ENCODE results near the gene MELTF.

Gene MELTF

GRCh38 chr3:196998966-196999760 is 30.5 kb downstream of the MELTF start:
- DNase-seq = no peak
- in situ Hi-C loops (cut with MboI; ENCODE audit: low pct_unique_long_range_greater_than_20kb, low sequenced_read_pairs) = loop anchor here (25.0 kb wide), 2 partner anchors 188 to 513 kb away; no protein-coding TSS in a partner anchor

DNA sequence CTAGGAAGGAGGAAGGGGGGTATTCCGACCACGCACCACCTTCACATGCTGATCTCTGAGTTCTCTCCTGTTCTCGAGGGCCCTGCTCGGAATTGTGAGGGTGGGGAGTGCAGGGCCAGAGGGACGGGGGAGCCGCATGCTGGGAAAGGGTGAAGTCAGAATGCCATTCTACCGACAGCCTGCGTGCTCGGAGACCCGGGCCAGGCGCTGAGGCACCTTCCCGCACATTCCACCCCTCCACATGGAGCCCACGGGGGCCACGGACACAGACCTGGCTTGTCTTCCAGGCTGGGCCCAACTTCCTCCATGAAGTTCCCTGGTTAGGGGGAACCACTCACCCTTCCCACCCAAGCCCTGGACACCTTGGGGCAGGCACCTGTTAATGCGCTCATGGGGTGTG is 32.3 kb downstream of the MELTF start:
- DNase-seq = no peak
- in situ Hi-C loops (cut with MboI; ENCODE audit: low pct_unique_long_range_greater_than_20kb, low sequenced_read_pairs) = loop anchor here (25.0 kb wide), 2 partner anchors 190 to 515 kb away; no protein-coding TSS in a partner anchor

DNA sequence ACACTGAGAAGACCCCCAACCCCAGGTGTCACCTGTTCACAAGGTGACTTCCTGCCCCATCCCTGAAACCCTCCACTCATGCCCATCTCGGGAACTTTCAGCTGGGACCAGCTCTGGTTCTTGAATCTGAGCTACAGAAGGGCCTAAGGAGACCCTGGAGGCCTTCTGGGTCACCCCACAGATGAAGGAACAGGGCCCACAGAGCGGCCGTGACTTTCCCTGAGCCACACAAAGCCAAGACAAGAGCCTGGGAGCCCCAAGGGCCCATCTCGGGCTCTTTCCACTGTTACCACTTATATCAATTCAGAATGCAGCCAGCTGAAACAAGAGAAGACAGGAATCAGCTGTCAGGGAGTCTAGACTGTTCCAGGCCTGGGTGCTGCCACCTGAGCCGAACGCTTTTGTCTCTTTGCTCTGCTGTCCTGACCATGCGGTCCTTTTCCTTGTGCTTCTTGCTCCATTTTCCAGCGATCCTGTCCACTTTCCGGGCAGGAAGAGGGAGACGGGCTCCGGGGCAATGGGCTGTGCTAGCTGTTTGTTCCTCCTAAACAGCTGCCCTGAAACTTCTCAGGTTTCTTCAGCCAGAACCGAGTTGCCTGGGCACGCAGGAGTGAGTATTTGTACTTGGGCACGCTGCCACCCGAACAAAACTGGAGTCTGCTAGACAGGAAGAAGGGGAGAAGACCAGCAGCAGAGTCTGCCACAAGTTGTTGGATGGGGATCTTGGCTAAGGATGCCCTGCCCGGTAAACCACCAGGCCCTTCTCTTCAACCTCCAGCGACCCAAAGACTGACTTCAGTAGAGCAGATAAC is 33.0 kb downstream of the MELTF start:
- in situ Hi-C loops (cut with MboI; ENCODE audit: low pct_unique_long_range_greater_than_20kb, low sequenced_read_pairs) = loop anchor here (25.0 kb wide), 2 partner anchors 191 to 516 kb away; no protein-coding TSS in a partner anchor
- no peak for DNase-seq

GRCh38 chr3:196995646-196996355 is 33.8 kb downstream of the MELTF start:
- DNase-seq = no peak
- in situ Hi-C loops (cut with MboI; ENCODE audit: low pct_unique_long_range_greater_than_20kb, low sequenced_read_pairs) = loop anchor here (25.0 kb wide), 2 partner anchors 192 to 516 kb away; no protein-coding TSS in a partner anchor

- no peak for DNase-seq
- in situ Hi-C loops (cut with MboI; ENCODE audit: low pct_unique_long_range_greater_than_20kb, low sequenced_read_pairs) = loop anchor here (25.0 kb wide), 2 partner anchors 192 to 517 kb away; no protein-coding TSS in a partner anchor
Measured at GRCh38 chr3:196995027-196995426, 34.6 kb downstream of the MELTF start.

GRCh38 chr3:196994056-196994455 is 35.6 kb downstream of the MELTF start:
- in situ Hi-C loops (cut with MboI; ENCODE audit: low pct_unique_long_range_greater_than_20kb, low sequenced_read_pairs) = loop anchor here (25.0 kb wide), 2 partner anchors 193 to 518 kb away; no protein-coding TSS in a partner anchor
- DNase-seq = no peak

- in situ Hi-C loops (cut with MboI; ENCODE audit: low pct_unique_long_range_greater_than_20kb, low sequenced_read_pairs) = loop anchor here (25.0 kb wide), 2 partner anchors 195 to 520 kb away; no protein-coding TSS in a partner anchor
- DNase-seq = no peak
Measured at GRCh38 chr3:196992461-196993065, 37.1 kb downstream of the MELTF start.

DNA sequence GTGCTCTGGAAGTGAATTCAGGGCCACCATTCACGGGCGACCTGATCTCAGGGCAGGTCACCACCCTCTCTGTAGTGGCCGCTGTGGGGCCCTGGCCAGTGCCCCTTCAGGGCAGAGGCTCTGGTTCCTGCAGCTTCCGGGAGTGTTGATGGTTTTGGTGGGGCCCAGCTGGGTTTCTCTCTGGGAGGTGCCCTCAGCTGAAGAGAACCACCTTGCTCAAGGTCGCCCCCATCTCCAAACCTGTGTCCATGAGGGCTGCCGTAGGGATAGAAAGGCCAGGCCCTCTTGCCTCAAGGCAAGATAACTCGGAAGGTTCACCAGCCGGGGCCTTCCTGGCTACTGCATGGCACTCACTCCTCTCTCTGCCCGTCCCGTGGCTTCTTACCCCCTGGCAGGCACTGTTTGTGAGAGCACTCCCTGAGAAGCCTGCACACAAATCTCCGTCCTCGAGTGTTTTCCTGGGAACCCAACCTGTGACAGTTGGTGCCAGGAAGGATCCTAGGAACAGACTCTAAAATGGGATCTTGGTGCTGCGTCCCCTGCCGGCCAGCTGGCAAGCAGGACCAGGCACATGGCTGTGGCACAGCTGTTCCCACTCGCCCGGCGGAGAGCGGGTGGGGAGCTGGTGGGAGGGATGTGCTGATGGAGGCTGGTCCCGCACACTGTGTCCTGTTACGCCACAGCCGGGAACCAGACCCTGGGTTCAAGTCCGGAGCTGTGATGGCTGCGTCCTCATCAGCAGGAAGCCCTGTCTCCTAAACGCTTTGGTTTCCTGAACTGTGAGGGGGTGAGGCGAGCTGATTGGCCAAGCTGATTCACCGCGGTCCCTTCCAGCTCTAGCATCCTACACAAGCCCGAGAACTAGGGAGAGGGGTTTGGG is 37.8 kb downstream of the MELTF start:
- in situ Hi-C loops (cut with MboI; ENCODE audit: low pct_unique_long_range_greater_than_20kb, low sequenced_read_pairs) = loop anchor here (25.0 kb wide), 2 partner anchors 195 to 520 kb away; no protein-coding TSS in a partner anchor

GRCh38 chr3:196990601-196991007 is 39.0 kb downstream of the MELTF start:
- in situ Hi-C loops (cut with MboI; ENCODE audit: low pct_unique_long_range_greater_than_20kb, low sequenced_read_pairs) = loop anchor here (25.0 kb wide), 2 partner anchors 197 to 522 kb away; no protein-coding TSS in a partner anchor

More for the DNA sequence above, 37.8 kb downstream of the MELTF start:
- DNase-seq = no peak

DNA sequence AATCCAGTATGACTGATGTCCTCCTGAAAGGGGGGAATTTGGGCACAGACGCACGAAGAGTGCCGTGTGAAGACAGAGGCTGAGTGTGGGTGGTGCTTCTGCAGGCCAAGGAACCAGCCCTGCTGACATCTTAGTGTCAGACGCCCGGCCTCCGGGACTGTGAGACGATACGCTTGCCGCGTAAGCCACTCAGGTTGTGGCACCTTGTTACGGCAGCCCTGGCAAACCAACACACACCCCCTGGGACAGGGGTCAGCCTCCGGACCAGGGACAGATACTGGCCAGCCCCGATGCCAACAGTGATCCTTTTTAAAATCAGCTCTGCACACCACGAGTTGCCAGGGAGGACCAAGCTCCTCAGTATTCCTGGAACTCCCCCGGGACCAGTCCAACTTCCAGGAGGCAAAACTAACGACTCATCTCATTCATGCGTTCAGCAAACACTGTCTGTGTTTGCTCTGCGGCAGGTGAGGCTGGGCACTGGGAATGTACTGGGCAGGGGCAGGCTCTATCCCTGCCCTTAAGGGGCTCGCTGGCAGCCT is 39.8 kb downstream of the MELTF start:
- DNase-seq = no peak
- in situ Hi-C loops (cut with MboI; ENCODE audit: low pct_unique_long_range_greater_than_20kb, low sequenced_read_pairs) = loop anchor here (25.0 kb wide), 2 partner anchors 198 to 523 kb away; no protein-coding TSS in a partner anchor

More at GRCh38 chr3:196990601-196991007, 39.0 kb downstream of the MELTF start:
- no peak for DNase-seq

- in situ Hi-C loops (cut with MboI; ENCODE audit: low pct_unique_long_range_greater_than_20kb, low sequenced_read_pairs) = loop anchor here (25.0 kb wide), 2 partner anchors 199 to 524 kb away; no protein-coding TSS in a partner anchor
- peak; percentile 31 for DNase-seq
Measured at GRCh38 chr3:196988241-196989029, 41.2 kb downstream of the MELTF start.

DNA sequence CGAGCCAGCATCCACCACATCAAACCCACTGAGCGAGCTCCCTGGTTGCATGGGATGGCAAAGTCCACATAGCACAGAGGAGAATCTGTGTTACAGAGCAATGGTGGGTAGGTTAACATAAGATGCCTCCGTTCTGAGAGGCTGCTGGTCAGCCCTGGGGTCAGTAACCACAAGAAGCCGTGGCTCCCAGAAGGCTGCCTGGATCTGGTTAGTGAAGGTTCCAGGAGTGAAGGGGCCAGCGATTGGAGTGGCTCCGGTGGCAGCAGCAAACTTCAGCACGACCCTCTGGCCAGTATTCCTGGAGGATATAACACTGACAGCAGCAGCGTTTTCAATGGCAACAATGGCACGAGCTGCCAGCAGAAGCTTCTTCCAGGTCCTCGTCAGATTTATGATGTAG is 42.6 kb downstream of the MELTF start:
- no peak for DNase-seq
- in situ Hi-C loops (cut with MboI; ENCODE audit: low pct_unique_long_range_greater_than_20kb, low sequenced_read_pairs) = loop anchor here (25.0 kb wide), 2 partner anchors 200 to 525 kb away; no protein-coding TSS in a partner anchor

DNA sequence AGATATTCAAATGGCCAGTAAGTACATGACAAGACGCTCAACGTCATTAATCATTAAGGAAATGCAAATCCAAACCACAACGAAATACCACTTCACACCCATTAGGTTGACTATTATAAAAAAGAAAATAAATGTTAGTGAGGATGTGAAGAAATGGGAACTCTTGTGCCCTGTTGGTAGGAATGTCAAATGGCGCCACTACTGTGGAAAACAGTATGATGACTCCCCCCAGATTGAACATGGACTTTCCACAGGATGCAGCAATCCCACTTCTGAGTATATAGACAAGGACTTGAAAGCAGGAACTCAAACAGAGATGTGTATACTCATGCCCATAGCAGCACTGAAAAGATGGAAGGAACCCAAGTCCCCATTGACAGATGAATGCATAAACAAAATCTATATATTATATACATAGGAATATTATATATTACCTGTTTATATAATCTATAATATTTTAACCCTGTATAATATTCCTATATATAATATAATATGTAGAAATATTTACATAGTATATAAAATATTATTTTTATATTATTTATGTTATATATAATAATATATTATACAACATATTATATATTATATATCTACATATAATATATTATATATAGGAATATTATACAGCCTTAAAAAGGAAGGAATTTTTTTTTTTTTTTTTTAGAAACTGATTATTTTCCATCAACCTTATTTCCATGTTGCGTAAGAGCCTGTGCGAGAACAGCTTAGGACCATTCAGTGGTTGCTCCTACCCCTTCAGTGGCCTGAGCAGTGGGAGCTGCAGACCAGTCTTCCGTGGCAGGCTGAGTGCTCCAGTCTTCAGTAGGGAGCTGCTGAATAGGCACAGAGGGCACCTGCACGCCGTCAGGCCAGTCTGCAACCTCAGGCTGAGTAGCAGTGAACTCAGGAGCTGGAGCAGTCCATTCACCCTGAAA is 43.4 kb downstream of the MELTF start:
- in situ Hi-C loops (cut with MboI; ENCODE audit: low pct_unique_long_range_greater_than_20kb, low sequenced_read_pairs) = loop anchor here (25.0 kb wide), 2 partner anchors 201 to 526 kb away; no protein-coding TSS in a partner anchor
- no peak for DNase-seq

GRCh38 chr3:196985298-196985697 is 44.3 kb downstream of the MELTF start:
- in situ Hi-C loops (cut with MboI; ENCODE audit: low pct_unique_long_range_greater_than_20kb, low sequenced_read_pairs) = loop anchor here (25.0 kb wide), 2 partner anchors 202 to 527 kb away; no protein-coding TSS in a partner anchor
- DNase-seq = no peak

DNA sequence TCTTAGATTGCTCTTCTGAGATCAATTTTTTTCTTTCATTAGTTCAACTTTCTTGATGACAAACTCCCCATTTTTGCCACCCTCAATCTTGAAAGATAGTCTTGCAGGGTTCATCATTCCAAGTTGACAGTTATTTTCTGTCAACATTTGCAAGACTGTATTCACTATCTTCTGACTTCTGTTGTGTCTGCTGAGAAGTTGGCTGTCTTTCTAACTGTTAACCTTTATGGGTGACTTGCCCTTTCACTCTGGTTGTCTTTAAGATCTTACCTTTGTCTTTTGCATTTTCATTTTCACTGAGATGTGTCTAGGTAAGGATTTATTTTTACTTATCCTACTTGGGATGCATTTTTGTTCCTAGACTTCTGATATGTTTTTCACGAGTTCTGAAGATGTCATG is 46.4 kb downstream of the MELTF start:
- DNase-seq = no peak
- in situ Hi-C loops (cut with MboI; ENCODE audit: low pct_unique_long_range_greater_than_20kb, low sequenced_read_pairs) = loop anchor here (25.0 kb wide), 2 partner anchors 204 to 529 kb away; no protein-coding TSS in a partner anchor

Data from KBM-7 (cell line).